Measurements from ENCODE around the gene CCDC54.

The CCDC54 gene

DNA sequence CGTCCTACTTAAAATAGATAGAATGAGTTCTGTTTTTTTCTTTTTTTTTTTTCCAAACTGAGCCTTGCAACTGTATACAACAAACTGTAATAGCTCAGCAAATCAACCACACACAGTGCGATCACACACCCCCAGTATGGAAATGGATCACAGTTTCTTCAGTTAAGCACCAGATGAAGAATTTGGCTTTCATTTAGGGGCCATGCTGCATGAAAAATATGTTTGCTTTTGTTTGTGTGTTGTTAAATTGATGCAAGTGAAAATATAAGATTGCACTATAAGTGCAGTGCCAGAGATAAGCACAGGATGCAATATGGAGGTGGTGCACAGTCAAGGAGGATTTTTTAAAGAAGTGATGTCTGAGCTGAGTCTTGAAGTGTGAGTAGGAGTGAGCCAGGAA, 17.8 kb downstream of the CCDC54 start:
- no peak for DNase-seq

DNA sequence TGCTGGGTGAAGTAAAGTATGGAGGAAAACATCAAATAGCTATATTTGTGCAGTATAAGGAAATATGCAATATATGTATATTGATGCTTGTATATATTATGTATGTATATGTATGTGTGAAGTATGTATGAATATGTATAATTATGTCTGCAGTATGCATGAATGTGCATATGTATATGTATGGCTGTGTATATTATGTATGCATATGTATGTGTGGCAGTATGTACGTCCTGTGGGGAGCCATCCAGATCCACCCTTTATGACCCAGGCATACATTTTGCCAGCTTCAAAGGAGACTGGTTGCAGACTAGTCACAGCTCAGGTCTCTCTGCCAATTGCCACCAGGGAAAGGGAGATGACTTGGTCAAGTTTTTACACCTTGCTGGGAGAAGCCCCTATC, 24.1 kb downstream of the CCDC54 start:
- DNase-seq: no peak

GRCh38 chr3:107402214-107402613, 25.0 kb downstream of the CCDC54 start:
- no peak for DNase-seq

GRCh38 chr3:107404727-107405469, 27.7 kb downstream of the CCDC54 start:
- DNase-seq: no peak

- no peak for DNase-seq
Observed at GRCh38 chr3:107407355-107407754, 30.1 kb downstream of the CCDC54 start.

- DNase-seq: no peak
Observed at GRCh38 chr3:107408513-107408912, 31.3 kb downstream of the CCDC54 start.

- no peak for DNase-seq
Observed at GRCh38 chr3:107409365-107409764, 32.1 kb downstream of the CCDC54 start.

- no peak for DNase-seq
Observed at GRCh38 chr3:107410606-107411005, 33.4 kb downstream of the CCDC54 start.

- no peak for DNase-seq
Observed at GRCh38 chr3:107411056-107411455, 33.8 kb downstream of the CCDC54 start.

DNA sequence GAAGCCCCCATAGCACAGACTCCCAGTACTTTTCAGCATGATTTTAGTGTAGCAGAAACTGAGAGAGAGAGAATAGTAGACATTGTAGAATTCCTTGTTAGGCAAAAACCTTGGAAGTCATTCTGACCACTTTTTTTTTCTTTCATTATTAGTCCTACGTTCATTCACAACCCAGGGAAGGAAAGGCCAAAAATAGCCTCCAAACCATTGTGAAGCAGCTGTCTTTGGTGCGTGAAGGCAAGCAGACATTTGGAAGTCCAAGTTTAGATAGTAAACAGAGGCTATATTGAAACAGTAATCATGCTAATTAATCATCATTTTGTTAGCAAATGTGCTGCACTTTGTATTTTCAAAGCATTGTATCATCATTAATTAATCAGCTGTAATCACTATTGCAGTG, 34.5 kb downstream of the CCDC54 start:
- DNase-seq: no peak

- no peak for DNase-seq
Observed at GRCh38 chr3:107412376-107412775, 35.1 kb downstream of the CCDC54 start.

DNA sequence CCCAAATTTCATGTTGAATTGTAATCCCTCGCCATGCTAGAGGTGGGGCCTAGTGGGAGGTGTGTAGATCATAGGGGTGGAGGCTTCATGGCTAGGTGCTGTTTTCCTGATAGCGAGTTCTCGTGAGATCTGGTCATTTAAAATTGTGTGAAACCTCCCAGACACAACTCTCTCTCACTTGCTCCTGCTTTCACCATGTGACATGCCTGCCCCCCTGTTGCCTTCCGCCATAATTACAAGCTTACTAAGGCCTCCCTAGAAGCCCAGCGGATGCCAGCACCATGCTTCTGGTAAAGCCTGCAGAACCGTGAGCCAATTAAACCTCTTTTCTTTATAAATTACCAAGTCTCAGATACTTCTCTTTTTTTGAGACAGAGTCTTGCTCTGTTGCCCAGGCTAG, 36.0 kb downstream of the CCDC54 start:
- DNase-seq: no peak

DNA sequence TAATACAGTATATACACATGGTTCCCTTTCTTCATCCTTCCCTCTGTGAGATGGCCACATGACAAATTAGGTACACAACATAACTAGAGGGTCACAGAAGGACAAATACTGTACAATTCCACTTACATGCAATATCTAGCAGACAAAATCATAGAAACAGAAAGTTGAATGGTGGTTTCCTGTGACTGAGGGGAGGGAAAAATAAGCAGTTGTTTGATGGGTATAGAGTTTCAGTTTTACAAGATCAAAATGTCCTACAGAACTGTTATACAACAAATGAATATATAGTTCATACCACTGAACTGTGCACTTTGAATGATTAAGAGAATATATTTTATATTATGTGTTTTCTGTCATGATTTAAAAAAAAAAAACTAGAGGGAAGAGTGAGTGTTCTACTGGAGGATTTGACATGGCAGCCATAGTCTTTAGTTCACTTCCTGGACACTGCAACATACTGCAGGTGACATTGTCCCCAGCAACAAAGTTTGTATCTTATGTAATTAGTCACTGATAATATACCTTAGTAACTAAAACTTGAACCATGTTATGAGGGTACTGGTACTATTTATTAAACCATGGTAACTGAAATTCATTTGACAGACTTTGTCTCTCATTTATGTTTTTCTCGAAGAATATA, 37.2 kb downstream of the CCDC54 start:
- DNase-seq: no peak

DNA sequence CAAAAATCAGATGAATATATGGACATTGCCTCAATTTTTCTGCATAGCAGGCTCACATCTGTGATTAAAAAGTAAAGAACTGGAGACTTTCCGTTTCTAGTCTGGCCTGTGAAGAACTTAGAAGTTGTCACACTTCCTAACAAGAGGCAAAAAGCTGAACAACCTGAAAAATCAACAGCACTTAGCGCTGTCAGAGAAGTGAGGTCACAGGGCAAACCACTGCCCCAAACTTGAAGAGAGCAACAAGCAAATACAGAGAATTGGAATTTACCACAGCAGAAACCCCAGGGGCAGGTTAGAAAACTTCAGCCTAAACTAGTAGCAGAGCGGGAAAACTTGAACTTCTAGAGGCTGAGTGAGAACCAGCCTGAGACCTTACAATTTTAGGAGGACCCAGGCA, 38.9 kb downstream of the CCDC54 start:
- DNase-seq: no peak

GRCh38 chr3:107416886-107417285, 39.6 kb downstream of the CCDC54 start:
- no peak for DNase-seq

DNA sequence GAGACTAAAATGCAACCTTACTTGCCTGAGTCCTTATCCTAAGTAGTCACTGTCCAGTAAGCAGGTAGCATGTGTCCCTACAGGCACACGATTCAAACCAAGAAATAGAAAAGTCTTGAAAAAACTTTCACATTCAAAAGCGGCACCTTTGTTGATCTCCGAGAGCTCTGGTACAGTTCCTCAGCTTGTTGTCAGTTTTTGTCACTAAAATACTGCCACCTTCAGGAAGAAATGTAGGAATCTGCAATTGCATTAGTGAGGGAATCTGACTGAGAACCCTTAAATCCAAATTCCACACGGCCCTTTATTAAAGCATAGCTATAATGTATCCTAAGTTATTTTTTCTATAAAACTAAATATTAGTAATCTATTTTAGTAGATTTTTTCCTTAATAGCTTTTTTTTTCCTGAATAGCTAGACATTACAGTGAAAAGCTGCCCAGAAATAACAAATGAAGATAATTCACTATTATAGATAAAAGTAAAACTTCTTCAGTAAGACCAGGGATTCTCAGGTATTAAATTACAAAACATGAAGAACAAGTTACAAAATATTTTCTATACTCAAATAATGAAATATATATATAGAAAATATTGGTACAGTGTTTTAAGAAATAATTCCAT, 44.0 kb downstream of the CCDC54 start:
- no peak for DNase-seq

DNA sequence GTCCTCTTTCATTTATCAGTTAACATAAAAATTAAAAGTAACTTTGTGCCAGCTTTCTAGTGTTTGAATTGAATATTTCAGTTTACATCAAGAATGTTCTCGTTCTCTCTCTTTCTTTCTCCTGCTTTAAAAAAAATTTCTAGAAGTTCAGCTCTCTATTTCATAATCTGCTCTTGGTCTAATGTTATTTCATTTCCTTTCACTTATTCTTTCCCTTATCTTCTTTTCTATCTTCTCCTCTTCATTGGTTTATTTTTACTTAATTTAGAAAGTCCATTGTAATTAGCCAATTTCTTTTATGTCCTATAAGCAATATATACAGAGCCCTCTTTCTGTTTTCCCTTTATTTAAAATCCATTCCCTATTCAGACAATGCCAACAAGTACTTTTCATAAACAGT, 44.6 kb downstream of the CCDC54 start:
- DNase-seq: no peak

GRCh38 chr3:107425033-107425432, 47.8 kb downstream of the CCDC54 start:
- DNase-seq: no peak

DNA sequence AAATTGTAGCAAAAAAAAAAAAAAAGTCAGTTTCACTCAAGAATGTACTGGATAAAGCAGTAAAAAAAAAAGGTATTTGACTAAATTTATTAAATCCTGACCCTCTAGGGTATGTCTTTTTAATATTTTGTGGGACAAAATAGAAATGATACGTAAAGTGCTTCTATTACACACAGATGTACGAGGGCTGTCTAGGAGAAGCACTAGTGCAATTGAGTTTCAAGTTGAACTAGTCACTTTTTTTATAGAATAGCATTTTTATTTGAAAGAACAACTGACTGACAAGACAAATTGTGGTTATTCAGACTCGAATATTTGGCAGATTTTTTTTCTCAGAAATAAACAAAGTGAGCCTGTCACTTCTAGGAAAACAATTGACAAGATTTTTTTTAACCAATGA, 49.0 kb downstream of the CCDC54 start:
- DNase-seq: no peak

Data from right forelimb (tissue), 1 donor.